ENCODE results near the gene GPR176.

The GPR176 gene

DNA sequence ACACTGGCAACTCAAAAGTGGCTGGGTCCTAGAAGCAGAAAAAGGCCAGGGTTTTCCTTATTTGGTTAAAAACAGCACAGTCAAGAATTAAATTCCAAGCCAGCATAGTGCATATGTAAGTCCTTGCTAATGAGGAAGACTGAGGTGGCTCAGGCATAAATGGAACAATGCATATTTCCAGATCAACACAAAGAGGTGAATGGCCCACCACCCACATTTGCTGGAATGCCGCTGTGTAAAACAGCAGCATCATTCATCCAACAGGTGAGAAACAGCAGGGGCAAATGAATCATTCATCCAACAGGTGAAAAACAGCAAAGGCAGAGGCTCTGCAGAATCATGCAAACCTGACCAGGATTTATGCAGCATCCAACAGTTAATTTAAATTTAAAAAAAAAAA lies 32.9 kb downstream of the GPR176 start:
- DNase-seq (ENCODE audit: low read depth) = no peak
- no peak overlapping the region for H3K4me3 ChIP-seq (ENCODE audit: low read length)
- TF ChIP-seq, protein P1, sequence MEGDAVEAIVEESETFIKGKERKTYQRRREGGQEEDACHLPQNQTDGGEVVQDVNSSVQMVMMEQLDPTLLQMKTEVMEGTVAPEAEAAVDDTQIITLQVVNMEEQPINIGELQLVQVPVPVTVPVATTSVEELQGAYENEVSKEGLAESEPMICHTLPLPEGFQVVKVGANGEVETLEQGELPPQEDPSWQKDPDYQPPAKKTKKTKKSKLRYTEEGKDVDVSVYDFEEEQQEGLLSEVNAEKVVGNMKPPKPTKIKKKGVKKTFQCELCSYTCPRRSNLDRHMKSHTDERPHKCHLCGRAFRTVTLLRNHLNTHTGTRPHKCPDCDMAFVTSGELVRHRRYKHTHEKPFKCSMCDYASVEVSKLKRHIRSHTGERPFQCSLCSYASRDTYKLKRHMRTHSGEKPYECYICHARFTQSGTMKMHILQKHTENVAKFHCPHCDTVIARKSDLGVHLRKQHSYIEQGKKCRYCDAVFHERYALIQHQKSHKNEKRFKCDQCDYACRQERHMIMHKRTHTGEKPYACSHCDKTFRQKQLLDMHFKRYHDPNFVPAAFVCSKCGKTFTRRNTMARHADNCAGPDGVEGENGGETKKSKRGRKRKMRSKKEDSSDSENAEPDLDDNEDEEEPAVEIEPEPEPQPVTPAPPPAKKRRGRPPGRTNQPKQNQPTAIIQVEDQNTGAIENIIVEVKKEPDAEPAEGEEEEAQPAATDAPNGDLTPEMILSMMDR (conservative IDR thresholded peaks at IDR 0.05; ENCODE audit: low read depth, low read length) = no peak

DNA sequence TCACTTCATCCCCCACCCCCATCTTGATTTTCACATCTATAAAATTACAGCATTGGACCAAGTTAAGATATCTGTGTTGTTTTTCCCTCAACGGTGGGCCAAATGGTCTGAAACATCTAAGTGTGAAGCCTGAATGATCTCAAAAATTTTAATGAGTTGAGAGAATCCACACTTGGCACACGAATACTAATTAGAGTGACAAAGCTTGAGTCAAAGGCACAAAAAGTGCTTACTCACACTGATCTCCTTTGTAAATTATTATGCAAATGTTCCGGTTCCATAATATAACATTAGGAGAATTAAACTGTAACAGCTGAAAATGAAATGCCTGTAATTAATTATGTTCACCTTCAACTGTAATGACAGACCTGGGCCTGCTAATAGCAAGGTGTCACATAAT lies 33.6 kb downstream of the GPR176 start:
- no peak for DNase-seq (ENCODE audit: low read depth)
- H3K4me3 ChIP-seq (ENCODE audit: low read length) = no peak overlapping the region
- TF ChIP-seq, protein P1 (conservative IDR thresholded peaks at IDR 0.05; ENCODE audit: low read depth, low read length) = no peak

DNA sequence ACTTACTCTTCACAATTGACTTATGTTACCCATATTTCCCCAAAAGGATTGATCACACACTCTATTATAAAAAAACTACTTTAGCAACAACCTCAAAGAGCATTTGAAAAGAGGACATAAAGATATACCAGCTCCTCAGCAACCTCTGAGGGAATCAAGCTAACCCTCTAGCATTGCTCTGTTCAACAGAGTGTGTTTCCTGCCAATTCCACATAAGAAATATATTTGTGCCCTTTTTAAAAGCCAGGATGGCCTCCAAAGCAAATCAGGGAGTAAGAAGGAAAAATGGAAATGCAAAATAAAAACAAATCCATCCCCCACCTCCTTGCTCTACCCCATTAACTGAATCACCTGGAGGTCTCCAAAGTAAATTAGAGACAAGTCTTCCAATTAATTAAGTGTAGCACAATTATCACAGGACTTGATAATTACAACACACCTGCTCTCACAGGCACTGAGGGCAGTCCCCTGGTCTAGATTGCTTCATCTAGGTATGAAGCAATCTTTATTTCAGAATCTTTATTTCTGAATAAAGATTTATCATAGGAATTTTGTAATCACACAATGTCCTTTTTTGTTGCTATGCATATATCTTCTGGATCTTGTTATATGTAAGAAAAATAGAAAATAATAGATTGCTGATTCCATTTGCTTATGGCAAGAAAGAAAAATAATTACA lies 34.8 kb downstream of the GPR176 start:
- TF ChIP-seq, protein P1 (conservative IDR thresholded peaks at IDR 0.05; ENCODE audit: low read depth, low read length) = no peak
- DNase-seq (ENCODE audit: low read depth) = no peak
- H3K4me3 ChIP-seq (ENCODE audit: low read length) = no peak overlapping the region

DNA sequence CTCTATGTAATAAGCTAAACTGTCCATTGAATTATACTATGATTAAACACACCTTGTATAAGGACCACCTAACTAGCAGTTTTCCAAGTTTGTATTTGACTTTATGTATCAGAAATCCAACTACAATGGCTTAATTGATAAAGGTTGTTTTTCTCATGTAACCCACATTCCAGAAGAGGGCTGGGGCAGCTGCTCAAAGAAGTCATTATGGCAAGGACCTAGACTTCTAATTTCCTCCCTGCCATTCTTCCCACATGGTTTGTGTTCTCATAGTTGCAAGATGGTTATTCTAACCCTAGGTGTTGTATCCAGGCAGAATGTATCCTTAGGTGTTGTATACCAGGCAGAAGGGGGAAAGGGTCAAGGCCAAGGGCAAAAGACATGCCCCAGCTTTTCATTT lies 35.7 kb downstream of the GPR176 start:
- DNase-seq (ENCODE audit: low read depth) = no peak
- no peak overlapping the region for H3K4me3 ChIP-seq (ENCODE audit: low read length)
- TF ChIP-seq, protein P1 (conservative IDR thresholded peaks at IDR 0.05; ENCODE audit: low read depth, low read length) = no peak

DNA sequence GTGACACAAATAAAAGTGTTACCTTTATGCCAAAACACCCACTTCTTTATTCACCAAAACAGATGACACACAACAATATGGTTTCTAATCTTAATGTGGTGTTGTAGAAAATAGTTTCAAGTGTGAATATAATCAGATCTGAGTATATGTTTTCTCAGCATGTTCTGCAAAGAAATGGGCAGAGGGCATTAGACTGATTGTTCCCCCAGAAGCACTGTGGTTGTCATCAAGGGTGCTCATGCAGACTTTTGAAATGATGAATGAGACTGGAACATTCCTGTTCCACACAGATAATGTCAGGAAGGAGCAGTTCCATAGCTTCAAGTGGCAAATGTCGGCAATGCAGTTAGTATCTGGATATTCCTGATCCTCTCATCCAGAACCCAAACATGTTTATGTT lies 37.5 kb downstream of the GPR176 start:
- no peak overlapping the region for H3K4me3 ChIP-seq (ENCODE audit: low read length)
- TF ChIP-seq, protein P1 (conservative IDR thresholded peaks at IDR 0.05; ENCODE audit: low read depth, low read length) = no peak
- no peak for DNase-seq (ENCODE audit: low read depth)

DNA sequence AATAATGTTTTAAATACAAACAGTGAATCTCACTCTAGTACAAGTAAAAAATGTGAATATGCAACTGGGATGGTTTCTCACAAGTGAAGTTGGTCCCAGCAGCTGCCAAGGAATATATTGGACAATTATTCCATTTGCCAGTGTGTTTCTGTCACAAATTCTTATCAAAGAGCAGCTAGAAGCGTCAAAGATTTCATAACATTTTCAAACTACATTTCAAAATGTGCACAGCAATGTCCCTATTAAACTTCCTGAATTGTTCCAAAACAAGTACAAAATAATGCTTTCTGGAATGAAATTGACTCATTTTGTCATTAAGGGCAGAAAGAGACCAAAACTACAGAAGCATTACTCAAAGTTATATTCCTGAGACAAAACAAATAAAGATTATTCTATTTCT lies 38.3 kb downstream of the GPR176 start:
- DNase-seq (ENCODE audit: low read depth) = no peak
- H3K4me3 ChIP-seq (ENCODE audit: low read length) = no peak overlapping the region
- TF ChIP-seq, protein P1 (conservative IDR thresholded peaks at IDR 0.05; ENCODE audit: low read depth, low read length) = no peak

DNA sequence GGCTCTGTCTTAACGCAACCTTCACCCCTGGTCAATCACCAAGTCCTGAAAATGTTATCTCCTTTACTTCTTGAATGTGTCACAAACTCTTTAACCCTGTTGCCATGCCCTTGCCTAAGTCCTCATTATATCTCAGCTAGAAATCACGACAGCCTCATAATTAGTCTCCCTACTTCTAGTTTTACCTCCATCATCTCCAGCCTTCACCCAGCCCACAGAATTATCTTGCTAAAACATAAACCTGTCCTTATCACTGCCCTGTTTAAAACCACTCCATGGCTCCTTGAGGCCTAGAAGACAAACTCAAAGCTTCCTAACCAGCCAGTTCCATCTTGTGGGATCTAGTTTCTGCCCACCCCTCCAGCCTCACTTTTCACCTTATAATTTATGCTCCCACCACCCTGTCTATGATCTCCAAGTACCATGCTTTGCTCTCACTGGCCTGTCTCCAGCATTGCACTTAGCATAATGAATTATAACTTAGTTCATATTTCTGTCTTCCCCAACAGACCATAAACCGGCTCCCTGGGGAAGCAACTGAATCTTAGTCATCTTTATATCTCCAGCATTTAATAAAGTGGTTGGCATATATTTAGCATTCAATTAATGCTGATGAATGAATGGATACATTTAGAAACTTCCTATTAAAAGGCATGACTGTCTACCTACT lies 39.2 kb downstream of the GPR176 start:
- no peak overlapping the region for H3K4me3 ChIP-seq (ENCODE audit: low read length)
- TF ChIP-seq, protein P1 (conservative IDR thresholded peaks at IDR 0.05; ENCODE audit: low read depth, low read length) = no peak
- DNase-seq (ENCODE audit: low read depth) = no peak
